HG03135 (cell line): ENCODE data around the gene PAK6.

Source experiments
- ATAC-seq: cut with Tn5 transposase; IDR thresholded peaks from one replicate; pipeline ENCODE4 v1.9.1; 2021; ENCODE audit warnings: mild to moderate bottlenecking, moderate library complexity; ENCODE audit not compliant: unreplicated experiment

The PAK6 gene

GRCh38 chr15:40255033-40255432, 16.2 kb downstream of the PAK6 start:
- ATAC-seq: no peak

GRCh38 chr15:40256638-40257235, 17.9 kb downstream of the PAK6 start:
- ATAC-seq: no peak

GRCh38 chr15:40257656-40258450, 19.0 kb downstream of the PAK6 start:
- ATAC-seq: no peak

- ATAC-seq: no peak
These were observed 19.7 kb downstream of the PAK6 start for GRCh38 chr15:40258544-40258943.

- no peak for ATAC-seq
These were observed 20.2 kb downstream of the PAK6 start for GRCh38 chr15:40259021-40259420.

- ATAC-seq: no peak
These were observed 24.3 kb downstream of the PAK6 start for GRCh38 chr15:40263024-40263754.

GRCh38 chr15:40264321-40265153, 25.7 kb downstream of the PAK6 start:
- ATAC-seq: no peak

- ATAC-seq: no peak
These were observed 26.5 kb downstream of the PAK6 start for GRCh38 chr15:40265355-40265754.

GRCh38 chr15:40265875-40266274, 27.0 kb downstream of the PAK6 start:
- ATAC-seq: no peak

- ATAC-seq: no peak
These were observed 28.0 kb downstream of the PAK6 start for GRCh38 chr15:40266828-40267304.

- no peak for ATAC-seq
These were observed 28.8 kb downstream of the PAK6 start for GRCh38 chr15:40267670-40268069.

GRCh38 chr15:40269604-40270003, 30.7 kb downstream of the PAK6 start:
- ATAC-seq: no peak

- ATAC-seq: no peak
These were observed 31.6 kb downstream of the PAK6 start for GRCh38 chr15:40270246-40270995.

- ATAC-seq: no peak
These were observed 33.0 kb downstream of the PAK6 start for GRCh38 chr15:40271685-40272484.

GRCh38 chr15:40272485-40273056, 33.7 kb downstream of the PAK6 start:
- no peak for ATAC-seq

- no peak for ATAC-seq
These were observed 34.6 kb downstream of the PAK6 start for GRCh38 chr15:40273428-40273827.

- ATAC-seq: no peak
These were observed 35.7 kb downstream of the PAK6 start for GRCh38 chr15:40274350-40275274.

- ATAC-seq: no peak
These were observed 36.7 kb downstream of the PAK6 start for GRCh38 chr15:40275523-40275922.
